ENCODE results near the gene PHOSPHO2. TPM values are rescaled to one million over a fixed set of nuclear protein-coding genes. Genes with fewer than 3 reads are reported as not detected.
A peak's percentile ranks its signal among the peaks of the same experiment; 100 is the strongest.

Gene PHOSPHO2
- total and polyA plus RNA-seq, 9 of the 15 experiments (the other 6 are each of a cell fraction or from before 2014, with no cell fraction given) = 7.8 to 19.1 (median 11.7) TPM

DNA sequence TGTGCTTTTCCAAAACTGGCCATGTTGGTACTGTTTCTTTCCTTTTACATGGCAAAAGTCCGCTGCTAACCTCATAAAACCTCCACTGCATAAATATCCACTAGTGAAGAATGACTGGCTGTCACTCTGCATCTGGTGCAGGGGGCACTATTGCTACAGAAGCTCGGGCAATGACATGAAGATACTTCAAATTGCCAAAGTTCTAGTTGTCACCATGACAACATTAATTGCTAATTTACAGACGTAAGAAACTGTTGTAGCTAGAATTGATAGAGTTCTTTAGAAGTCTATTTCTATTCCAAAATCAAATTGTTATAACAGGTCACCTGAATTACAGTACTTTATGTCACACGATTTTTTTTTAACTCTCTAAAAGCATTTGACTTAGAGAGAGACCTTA, 909 bp upstream of the PHOSPHO2 start (continued):
- TF ChIP-seq, protein P1, sequence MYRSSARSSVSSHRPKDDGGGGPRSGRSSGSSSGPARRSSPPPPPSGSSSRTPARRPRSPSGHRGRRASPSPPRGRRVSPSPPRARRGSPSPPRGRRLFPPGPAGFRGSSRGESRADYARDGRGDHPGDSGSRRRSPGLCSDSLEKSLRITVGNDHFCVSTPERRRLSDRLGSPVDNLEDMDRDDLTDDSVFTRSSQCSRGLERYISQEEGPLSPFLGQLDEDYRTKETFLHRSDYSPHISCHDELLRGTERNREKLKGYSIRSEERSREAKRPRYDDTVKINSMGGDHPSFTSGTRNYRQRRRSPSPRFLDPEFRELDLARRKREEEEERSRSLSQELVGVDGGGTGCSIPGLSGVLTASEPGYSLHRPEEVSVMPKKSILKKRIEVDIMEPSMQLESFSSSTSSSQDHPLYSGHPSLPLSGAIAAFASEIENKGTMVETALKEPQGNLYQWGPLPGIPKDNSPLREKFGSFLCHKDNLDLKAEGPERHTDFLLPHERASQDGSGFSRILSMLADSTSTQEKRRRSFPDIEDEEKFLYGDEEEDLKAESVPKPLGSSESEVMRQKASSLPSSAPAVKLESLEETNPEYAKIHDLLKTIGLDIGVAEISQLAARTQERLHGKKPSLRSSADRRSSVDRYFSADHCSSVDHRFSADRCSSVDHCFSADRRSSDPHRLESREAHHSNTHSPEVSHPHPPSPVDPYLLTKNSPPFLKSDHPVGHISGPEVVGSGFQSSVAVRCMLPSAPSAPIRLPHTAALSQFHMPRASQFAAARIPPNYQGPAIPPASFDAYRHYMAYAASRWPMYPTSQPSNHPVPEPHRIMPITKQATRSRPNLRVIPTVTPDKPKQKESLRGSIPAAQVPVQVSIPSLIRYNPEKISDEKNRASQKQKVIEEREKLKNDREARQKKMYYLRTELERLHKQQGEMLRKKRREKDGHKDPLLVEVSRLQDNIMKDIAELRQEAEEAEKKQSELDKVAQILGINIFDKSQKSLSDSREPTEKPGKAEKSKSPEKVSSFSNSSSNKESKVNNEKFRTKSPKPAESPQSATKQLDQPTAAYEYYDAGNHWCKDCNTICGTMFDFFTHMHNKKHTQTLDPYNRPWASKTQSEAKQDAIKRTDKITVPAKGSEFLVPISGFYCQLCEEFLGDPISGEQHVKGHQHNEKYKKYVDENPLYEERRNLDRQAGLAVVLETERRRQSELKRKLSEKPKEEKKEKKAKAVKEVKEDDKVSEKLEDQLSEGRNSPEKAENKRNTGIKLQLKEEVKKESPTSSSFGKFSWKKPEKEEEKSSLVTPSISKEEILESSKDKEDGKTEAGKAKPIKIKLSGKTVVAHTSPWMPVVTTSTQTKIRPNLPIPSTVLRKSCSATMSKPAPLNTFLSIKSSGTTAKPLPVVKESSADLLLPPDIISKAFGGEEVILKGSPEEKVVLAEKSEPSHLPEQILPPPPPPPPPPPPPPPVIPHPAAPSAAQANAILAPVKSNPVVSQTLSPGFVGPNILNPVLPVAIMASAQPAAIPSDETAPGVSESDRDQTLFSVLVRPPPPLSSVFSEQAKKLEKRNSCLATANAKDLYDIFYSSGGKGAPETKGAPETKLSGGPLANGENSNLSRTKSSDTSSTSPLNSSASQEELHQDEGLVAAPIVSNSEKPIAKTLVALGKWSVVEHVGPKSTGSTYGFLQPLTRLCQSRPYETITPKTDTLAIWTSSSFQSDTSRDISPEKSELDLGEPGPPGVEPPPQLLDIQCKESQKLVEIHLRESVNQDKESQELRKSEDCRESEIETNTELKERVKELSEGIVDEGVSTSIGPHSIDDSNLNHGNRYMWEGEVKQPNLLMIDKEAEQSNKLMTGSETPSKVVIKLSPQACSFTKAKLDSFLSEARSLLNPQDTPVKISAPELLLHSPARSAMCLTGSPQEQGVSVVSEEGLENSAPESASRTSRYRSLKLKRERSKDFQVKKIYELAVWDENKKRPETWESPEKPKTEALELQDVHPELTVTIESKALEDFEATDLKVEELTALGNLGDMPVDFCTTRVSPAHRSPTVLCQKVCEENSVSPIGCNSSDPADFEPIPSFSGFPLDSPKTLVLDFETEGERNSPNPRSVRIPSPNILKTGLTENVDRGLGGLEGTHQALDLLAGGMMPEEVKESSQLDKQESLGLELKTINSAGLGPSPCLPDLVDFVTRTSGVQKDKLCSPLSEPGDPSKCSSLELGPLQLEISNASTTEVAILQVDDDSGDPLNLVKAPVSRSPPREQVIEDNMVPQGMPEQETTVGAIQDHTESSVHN (IDR thresholded peaks at IDR 0.05; ENCODE audit: borderline replicate concordance in 1 of 2, low read depth in 1 of 2) = no peak
- TF ChIP-seq, protein P2, sequence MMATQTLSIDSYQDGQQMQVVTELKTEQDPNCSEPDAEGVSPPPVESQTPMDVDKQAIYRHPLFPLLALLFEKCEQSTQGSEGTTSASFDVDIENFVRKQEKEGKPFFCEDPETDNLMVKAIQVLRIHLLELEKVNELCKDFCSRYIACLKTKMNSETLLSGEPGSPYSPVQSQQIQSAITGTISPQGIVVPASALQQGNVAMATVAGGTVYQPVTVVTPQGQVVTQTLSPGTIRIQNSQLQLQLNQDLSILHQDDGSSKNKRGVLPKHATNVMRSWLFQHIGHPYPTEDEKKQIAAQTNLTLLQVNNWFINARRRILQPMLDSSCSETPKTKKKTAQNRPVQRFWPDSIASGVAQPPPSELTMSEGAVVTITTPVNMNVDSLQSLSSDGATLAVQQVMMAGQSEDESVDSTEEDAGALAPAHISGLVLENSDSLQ (IDR thresholded peaks at IDR 0.05) = peak; percentile 77
- TF ChIP-seq TAL1 (IDR thresholded peaks at IDR 0.05) (no peak), RAD51 (IDR thresholded peaks at IDR 0.05; ENCODE audit: borderline replicate concordance, low read depth) (no peak), KAT2B (IDR thresholded peaks at IDR 0.05; ENCODE audit: low read depth, low read length) (no peak), MCM2 (IDR thresholded peaks at IDR 0.05; ENCODE audit: low read depth) (no peak), ZNF507 (tag; conservative IDR thresholded peaks at IDR 0.05) (no peak), RFX1 (IDR thresholded peaks at IDR 0.05) (peak; percentile 85)
- TF ChIP-seq, protein P3, sequence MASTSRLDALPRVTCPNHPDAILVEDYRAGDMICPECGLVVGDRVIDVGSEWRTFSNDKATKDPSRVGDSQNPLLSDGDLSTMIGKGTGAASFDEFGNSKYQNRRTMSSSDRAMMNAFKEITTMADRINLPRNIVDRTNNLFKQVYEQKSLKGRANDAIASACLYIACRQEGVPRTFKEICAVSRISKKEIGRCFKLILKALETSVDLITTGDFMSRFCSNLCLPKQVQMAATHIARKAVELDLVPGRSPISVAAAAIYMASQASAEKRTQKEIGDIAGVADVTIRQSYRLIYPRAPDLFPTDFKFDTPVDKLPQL (IDR thresholded peaks at IDR 0.05; ENCODE audit: extremely low read depth, insufficient read length) = no peak
